ENCODE data around the gene NCKAP1. TPM values are rescaled to one million over a fixed set of nuclear protein-coding genes. Genes with fewer than 3 reads are reported as not detected.
A peak's percentile ranks its signal among the peaks of the same experiment; 100 is the strongest.
"Not testable (repeated sequence)": the region's sequence is repeated elsewhere in the genome, so short reads cannot be mapped to it uniquely, and the experiment has no call there.

Gene NCKAP1
- 100 to 1,000 TPM; 104 to 132 TPM for total RNA-seq
- long read RNA-seq, full-length matches to known transcripts, result 3 of 35 reads
- long read RNA-seq, partial matches to known transcripts, result 24 of 35 reads
- long read RNA-seq, other reads (novel, unspliced or antisense), result 8 of 35 reads

GRCh38 chr2:183038341-183039300 lies at the start of gene NCKAP1:
Gene NCKAP1, minus strand, starts transcription at chr2:183038457. Its CDS starts 358 bp downstream, at chr2:183038099.
- ATAC-seq (peak; percentile 92 to 93), DNase-seq (peak; percentile 93)
- intact Hi-C loops (cut with DNase I), result loop anchor here in 1 of 2 donors (2.0 kb wide), 1 partner anchor 40 kb away; the partner anchor contains the start of gene DUSP19

GRCh38 chr2:183081911-183082310 lies 43.7 kb upstream of the NCKAP1 start:
- intact Hi-C loops (cut with DNase I), result loop anchor here in 1 of 2 donors (5.0 kb wide), 1 partner anchor 40 kb away; the partner anchor contains the start of gene NUP35
- DNase-seq, result peak; percentile 52
- peak in 1 of 2 donors; percentile 34 for ATAC-seq

- no peak for DNase-seq
- intact Hi-C loops (cut with DNase I), result loop anchor here in 1 of 2 donors (2.0 kb wide), 1 partner anchor 40 kb away; the partner anchor contains the start of gene NCKAP1
- ATAC-seq, result peak; percentile 70 to 72
These were observed 41.0 kb upstream of the NCKAP1 start for GRCh38 chr2:183079139-183079775.

- ATAC-seq (peak; percentile 95 to 96), DNase-seq (peak; percentile 71)
- intact Hi-C loops (cut with DNase I), result loop anchor here in 1 of 2 donors (2.0 kb wide), 1 partner anchor 40 kb away; the partner anchor contains the start of gene NCKAP1
These were observed 40.3 kb upstream of the NCKAP1 start, which contains the start of gene DUSP19 for GRCh38 chr2:183078464-183079138. Gene DUSP19, plus strand, starts transcription at chr2:183078747. Its CDS starts 187 bp downstream, at chr2:183078934.

- DNase-seq, result peak; percentile 44
- intact Hi-C loops (cut with DNase I), result loop anchor here in 1 of 2 donors (2.0 kb wide), 1 partner anchor 39 kb away; the partner anchor contains the start of gene NCKAP1
- ATAC-seq, result peak in 1 of 2 donors; percentile 70
These were observed 39.9 kb upstream of the NCKAP1 start for GRCh38 chr2:183078163-183078463.

GRCh38 chr2:183072177-183072576 lies 33.9 kb upstream of the NCKAP1 start:
- intact Hi-C loops (cut with DNase I), result no loop called here
- no peak for DNase-seq
- ATAC-seq, result no peak

GRCh38 chr2:183070942-183071844 lies 32.9 kb upstream of the NCKAP1 start:
- intact Hi-C loops (cut with DNase I), result no loop called here
- DNase-seq, result peak; percentile 53
- peak in 1 of 2 donors; percentile 47 for ATAC-seq

- no peak for DNase-seq
- intact Hi-C loops (cut with DNase I), result no loop called here
- ATAC-seq, result no peak
These were observed 30.9 kb upstream of the NCKAP1 start for GRCh38 chr2:183069174-183069573.

- no peak for DNase-seq
- no peak for ATAC-seq
- intact Hi-C loops (cut with DNase I), result no loop called here
These were observed 30.3 kb upstream of the NCKAP1 start for GRCh38 chr2:183068561-183068960.

- ATAC-seq (no peak), DNase-seq (no peak)
- intact Hi-C loops (cut with DNase I), result no loop called here
These were observed 24.8 kb upstream of the NCKAP1 start for GRCh38 chr2:183063083-183063482.

GRCh38 chr2:183060571-183061231 lies 22.4 kb upstream of the NCKAP1 start:
- ATAC-seq (no peak), DNase-seq (no peak)
- intact Hi-C loops (cut with DNase I), result no loop called here

- DNase-seq, result no peak
- ATAC-seq, result peak in 1 of 2 donors; percentile 77
- intact Hi-C loops (cut with DNase I), result no loop called here
These were observed 21.3 kb upstream of the NCKAP1 start for GRCh38 chr2:183059561-183059960.

GRCh38 chr2:183057333-183057985 lies 19.2 kb upstream of the NCKAP1 start:
- DNase-seq (no peak), ATAC-seq (no peak)
- intact Hi-C loops (cut with DNase I), result no loop called here

GRCh38 chr2:183049420-183049819 lies 11.2 kb upstream of the NCKAP1 start:
- no peak for ATAC-seq
- no peak for DNase-seq
- intact Hi-C loops (cut with DNase I), result no loop called here

GRCh38 chr2:183047486-183048125 lies 9.3 kb upstream of the NCKAP1 start:
- intact Hi-C loops (cut with DNase I); DNase-seq; ATAC-seq: not testable (repeated sequence)

- ATAC-seq; intact Hi-C loops (cut with DNase I); DNase-seq: not testable (repeated sequence)
These were observed 5.3 kb upstream of the NCKAP1 start for GRCh38 chr2:183043580-183043979.
